ENCODE data around the gene OSBPL2. TPM values are rescaled to one million over a fixed set of nuclear protein-coding genes. Genes with fewer than 3 reads are reported as not detected.
A peak's percentile ranks its signal among the peaks of the same experiment; 100 is the strongest.

OSBPL2 gene
- total RNA-seq, 1 experiment from 2014 or later: 41.4 TPM

DNA sequence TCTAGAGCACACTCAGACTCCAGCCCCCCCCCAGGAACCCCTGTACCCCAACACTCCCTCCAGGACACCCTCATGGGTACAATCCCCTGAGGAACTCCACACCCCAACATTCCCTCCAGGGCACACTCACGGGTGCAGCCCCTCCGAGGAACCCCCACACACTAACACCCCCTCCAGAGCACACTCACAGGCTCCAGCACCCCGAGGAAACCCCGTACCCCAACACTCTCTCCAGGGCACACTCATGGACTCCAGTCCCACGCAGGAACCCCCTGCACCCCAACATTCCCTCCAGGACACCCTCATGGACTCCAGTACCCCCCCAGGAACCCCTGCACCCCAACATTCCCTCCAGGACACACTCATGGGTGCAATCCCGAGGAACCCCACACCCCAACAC lies 97.2 kb downstream of the OSBPL2 start:
- peaks cover 14% of the 10 kb centered on the region for H3K36me3 ChIP-seq (ENCODE audit: control insufficient read depth, insufficient read depth, low read length)
- no peaks in the 10 kb centered on the region for H3K4me1 ChIP-seq (ENCODE audit: control insufficient read depth, insufficient read depth, low read length)
- ATAC-seq (no peak), DNase-seq (ENCODE audit: low read depth, low spot score) (no peak)
- H3K27ac ChIP-seq (ENCODE audit: low read length): no peak overlapping the region
- no peaks in the 10 kb centered on the region for H3K9me3 ChIP-seq (ENCODE audit: control insufficient read depth, insufficient read depth, low read depth, low read length)
- intact Hi-C loops (cut with micrococcal nuclease; ENCODE audit: unreplicated experiment) (no loop called here), in situ Hi-C loops (cut with HindIII; ENCODE audit: low pct_unique_long_range_greater_than_20kb, low sequenced_read_pairs) (no loop called here)
- H3K4me3 ChIP-seq (ENCODE audit: low read depth in 2 of 2, low read length in 2 of 2): no peak overlapping the region
- ChIA-PET CTCF (no interaction called here), POLR2A (no interaction called here)
- H3K27me3 ChIP-seq (ENCODE audit: control insufficient read depth, insufficient read depth, low read length): no peaks in the 10 kb centered on the region
- TF ChIP-seq, protein P1, sequence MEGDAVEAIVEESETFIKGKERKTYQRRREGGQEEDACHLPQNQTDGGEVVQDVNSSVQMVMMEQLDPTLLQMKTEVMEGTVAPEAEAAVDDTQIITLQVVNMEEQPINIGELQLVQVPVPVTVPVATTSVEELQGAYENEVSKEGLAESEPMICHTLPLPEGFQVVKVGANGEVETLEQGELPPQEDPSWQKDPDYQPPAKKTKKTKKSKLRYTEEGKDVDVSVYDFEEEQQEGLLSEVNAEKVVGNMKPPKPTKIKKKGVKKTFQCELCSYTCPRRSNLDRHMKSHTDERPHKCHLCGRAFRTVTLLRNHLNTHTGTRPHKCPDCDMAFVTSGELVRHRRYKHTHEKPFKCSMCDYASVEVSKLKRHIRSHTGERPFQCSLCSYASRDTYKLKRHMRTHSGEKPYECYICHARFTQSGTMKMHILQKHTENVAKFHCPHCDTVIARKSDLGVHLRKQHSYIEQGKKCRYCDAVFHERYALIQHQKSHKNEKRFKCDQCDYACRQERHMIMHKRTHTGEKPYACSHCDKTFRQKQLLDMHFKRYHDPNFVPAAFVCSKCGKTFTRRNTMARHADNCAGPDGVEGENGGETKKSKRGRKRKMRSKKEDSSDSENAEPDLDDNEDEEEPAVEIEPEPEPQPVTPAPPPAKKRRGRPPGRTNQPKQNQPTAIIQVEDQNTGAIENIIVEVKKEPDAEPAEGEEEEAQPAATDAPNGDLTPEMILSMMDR (IDR thresholded peaks at IDR 0.05): no peak
- no peak for TF ChIP-seq SIN3A (IDR thresholded peaks at IDR 0.05; ENCODE audit: borderline replicate concordance, insufficient read depth, low read depth, low read length)
- no peak for TF ChIP-seq POLR2AphosphoS5 (IDR thresholded peaks at IDR 0.05; ENCODE audit: low read depth, low read length)
- TF ChIP-seq, protein P2, sequence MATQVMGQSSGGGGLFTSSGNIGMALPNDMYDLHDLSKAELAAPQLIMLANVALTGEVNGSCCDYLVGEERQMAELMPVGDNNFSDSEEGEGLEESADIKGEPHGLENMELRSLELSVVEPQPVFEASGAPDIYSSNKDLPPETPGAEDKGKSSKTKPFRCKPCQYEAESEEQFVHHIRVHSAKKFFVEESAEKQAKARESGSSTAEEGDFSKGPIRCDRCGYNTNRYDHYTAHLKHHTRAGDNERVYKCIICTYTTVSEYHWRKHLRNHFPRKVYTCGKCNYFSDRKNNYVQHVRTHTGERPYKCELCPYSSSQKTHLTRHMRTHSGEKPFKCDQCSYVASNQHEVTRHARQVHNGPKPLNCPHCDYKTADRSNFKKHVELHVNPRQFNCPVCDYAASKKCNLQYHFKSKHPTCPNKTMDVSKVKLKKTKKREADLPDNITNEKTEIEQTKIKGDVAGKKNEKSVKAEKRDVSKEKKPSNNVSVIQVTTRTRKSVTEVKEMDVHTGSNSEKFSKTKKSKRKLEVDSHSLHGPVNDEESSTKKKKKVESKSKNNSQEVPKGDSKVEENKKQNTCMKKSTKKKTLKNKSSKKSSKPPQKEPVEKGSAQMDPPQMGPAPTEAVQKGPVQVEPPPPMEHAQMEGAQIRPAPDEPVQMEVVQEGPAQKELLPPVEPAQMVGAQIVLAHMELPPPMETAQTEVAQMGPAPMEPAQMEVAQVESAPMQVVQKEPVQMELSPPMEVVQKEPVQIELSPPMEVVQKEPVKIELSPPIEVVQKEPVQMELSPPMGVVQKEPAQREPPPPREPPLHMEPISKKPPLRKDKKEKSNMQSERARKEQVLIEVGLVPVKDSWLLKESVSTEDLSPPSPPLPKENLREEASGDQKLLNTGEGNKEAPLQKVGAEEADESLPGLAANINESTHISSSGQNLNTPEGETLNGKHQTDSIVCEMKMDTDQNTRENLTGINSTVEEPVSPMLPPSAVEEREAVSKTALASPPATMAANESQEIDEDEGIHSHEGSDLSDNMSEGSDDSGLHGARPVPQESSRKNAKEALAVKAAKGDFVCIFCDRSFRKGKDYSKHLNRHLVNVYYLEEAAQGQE (IDR thresholded peaks at IDR 0.05; ENCODE audit: insufficient read depth in 1 of 2, low read depth in 2 of 2, low read length in 1 of 2): no peak
- TF ChIP-seq TCF7L2 (IDR thresholded peaks at IDR 0.05; ENCODE audit: low read depth, low read length): no peak
- no TSS peak for BruUV-seq (replicated peaks)

DNA sequence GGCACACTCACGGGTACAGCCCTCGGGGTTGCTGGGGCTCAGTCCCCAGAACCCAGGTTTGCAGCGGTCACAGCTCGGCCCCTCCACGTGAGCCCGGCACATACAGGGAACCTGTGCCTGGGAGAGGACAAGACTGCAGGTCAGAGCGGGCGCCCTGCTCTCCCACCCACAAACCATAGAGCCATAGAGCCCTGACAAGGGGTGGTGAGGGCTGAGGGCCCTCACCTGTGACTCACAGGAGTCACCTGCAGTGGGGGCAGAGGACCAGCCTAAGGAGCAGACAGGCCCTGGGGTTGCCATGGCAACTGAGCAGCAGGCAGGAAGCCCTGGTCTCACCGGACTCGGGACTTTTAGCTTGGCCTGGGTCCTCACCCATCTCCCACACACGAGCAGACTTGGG lies 98.0 kb downstream of the OSBPL2 start:
- in situ Hi-C loops (cut with HindIII; ENCODE audit: low pct_unique_long_range_greater_than_20kb, low sequenced_read_pairs) (no loop called here), intact Hi-C loops (cut with micrococcal nuclease; ENCODE audit: unreplicated experiment) (no loop called here)
- ChIA-PET CTCF (no interaction called here), POLR2A (no interaction called here)
- TF ChIP-seq, protein P2 (IDR thresholded peaks at IDR 0.05; ENCODE audit: insufficient read depth in 1 of 2, low read depth in 2 of 2, low read length in 1 of 2): no peak
- TF ChIP-seq, protein P1 (IDR thresholded peaks at IDR 0.05): no peak
- 0 out of 2 replicates have a peak, but pooled peaks have one; percentile 13 for TF ChIP-seq POLR2AphosphoS5 (IDR thresholded peaks at IDR 0.05; ENCODE audit: low read depth, low read length)
- H3K27me3 ChIP-seq (ENCODE audit: control insufficient read depth, insufficient read depth, low read length): no peaks in the 10 kb centered on the region
- no TSS peak for BruUV-seq (replicated peaks)
- H3K4me1 ChIP-seq (ENCODE audit: control insufficient read depth, insufficient read depth, low read length): no peaks in the 10 kb centered on the region
- ATAC-seq (peak; percentile 15; the same call in 1 of the 2 replicates), DNase-seq (ENCODE audit: low read depth, low spot score) (no peak)
- no peak overlapping the region for H3K4me3 ChIP-seq (ENCODE audit: low read depth in 2 of 2, low read length in 2 of 2)
- no peaks in the 10 kb centered on the region for H3K9me3 ChIP-seq (ENCODE audit: control insufficient read depth, insufficient read depth, low read depth, low read length)
- no peak overlapping the region for H3K27ac ChIP-seq (ENCODE audit: low read length)
- H3K36me3 ChIP-seq (ENCODE audit: control insufficient read depth, insufficient read depth, low read length): peaks cover 18% of the 10 kb centered on the region
